Neural cell (in vitro differentiated cells): ENCODE measurements around the gene PITPNB.

Experiments used
- CTCF ChIP-seq: fragments of 450-650 bp; IDR thresholded peaks from 2 replicates; pipeline ENCODE4 v1.5.1; 2014; ENCODE audit warnings: antibody characterized with exemption, mild to moderate bottlenecking, moderate library complexity; ENCODE audit not compliant: poor library complexity, severe bottlenecking
- EP300 ChIP-seq: fragments of 450-650 bp; conservative IDR thresholded peaks from 2 replicates; pipeline ENCODE4 v1.6.1; 2014; ENCODE audit warnings: antibody characterized with exemption, mild to moderate bottlenecking, moderate library complexity; ENCODE audit not compliant: poor library complexity, severe bottlenecking
- POLR2AphosphoS5 ChIP-seq: IDR thresholded peaks from 2 replicates; pipeline ENCODE4 v1.6.1; 2012

GRCh38 chr22:27952779-27953178, 33.7 kb upstream of the PITPNB start:
- no peak for TF ChIP-seq CTCF
- TF ChIP-seq POLR2AphosphoS5: no peak
- TF ChIP-seq EP300: no peak
